ENCODE measurements around the gene DHX29.

DHX29 gene

DNA sequence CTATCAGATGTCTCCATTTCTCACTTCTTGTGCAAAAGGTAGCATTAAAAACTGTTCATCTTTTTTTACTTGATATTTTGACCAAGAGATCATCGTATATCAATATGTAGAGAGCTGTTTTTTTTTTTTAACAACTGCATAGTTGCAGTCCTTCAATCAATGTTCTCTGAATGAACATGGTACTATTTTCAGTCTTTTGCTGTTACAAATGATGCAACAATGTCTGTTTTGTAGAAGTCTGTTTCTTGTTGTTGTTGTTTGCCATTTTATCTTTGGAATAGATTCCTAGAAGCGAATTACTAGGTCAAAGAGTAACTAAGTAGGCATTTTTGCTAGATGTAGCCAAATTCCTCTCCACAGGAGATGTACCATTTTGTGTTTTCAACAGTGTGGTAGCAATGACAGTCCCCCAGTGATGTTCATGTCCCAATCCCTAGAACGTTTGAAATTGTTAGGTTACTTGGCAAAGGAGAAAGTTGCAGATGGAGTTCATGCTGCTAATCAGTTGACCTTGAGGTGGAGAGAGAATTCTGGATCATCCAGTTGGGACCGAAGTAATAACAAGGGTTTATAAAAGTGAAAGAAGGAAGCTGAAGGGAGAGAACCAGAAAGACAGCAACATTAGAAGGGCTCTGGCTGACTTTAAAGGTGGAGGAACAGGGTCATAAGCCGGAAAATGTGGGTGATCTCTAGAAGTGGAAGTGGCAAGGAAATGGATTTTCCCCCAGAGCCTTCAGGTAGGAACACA lies 6.5 kb upstream of the DHX29 start:
- no peak for DNase-seq (ENCODE audit: low read depth)

GRCh38 chr5:55308254-55308836 lies 851 bp upstream of the DHX29 start:
- no peak for DNase-seq (ENCODE audit: low read depth)

DNA sequence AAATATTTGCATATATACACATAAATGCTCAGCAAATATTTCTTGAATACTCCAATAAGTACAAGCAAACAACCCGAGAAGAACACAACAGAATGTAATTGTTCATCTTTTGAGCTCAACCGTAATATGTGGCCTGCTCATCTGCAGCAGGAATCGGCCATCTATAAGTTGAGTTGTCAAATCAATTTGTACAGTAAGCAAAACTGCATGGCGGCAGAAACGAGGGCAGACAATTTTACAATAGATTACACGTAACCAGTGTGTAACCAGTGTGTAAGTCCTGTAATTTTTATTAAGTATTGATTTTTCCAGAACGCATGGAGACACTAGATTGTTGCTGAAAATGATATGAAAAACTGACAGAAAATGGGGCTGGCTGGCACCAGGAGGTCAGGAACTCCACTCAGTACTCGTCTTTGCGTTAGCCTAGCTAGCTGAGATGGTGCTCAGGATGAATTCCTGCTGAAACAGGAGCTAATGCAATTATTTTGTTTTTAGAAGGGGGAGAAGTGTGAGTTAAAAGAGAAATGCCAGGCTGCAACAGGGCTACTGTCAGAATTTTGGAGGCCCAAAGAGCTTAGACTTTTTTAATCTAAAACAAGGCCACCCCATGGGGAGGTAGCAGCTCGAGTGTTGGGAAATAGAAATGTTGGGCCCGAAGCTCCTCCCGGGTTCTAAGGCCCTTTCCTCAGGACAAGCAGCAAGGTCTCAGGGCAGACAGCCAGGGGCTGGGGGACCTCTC lies 682 bp downstream of the DHX29 start:
- no peak for DNase-seq (ENCODE audit: low read depth)

DNA sequence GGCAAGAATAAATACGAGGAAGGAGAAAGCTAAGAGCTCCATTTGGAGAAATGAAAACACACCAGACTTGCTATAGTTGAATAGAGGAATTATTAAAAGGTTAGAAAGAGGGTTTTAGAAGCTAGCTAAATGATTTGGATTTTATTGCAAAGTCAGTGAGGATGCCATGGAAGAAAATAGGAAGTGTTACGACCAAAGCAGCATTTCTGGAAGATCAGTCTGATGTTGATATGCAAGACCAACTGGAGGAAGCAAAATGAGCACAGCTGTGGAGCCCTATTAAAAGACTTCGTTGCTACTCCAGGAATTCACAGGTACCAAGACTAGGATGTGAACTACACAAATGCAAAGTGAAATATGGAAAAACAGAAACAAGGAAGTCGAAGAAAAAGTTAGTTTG lies 2.1 kb downstream of the DHX29 start:
- DNase-seq (ENCODE audit: low read depth), result no peak

- DNase-seq (ENCODE audit: low read depth), result no peak
Observed at GRCh38 chr5:55304584-55304983, 2.9 kb downstream of the DHX29 start.

- DNase-seq (ENCODE audit: low read depth), result no peak
Observed at GRCh38 chr5:55303238-55303690, 4.2 kb downstream of the DHX29 start.

GRCh38 chr5:55300890-55301289 lies 6.6 kb downstream of the DHX29 start:
- no peak for DNase-seq (ENCODE audit: low read depth)

DNA sequence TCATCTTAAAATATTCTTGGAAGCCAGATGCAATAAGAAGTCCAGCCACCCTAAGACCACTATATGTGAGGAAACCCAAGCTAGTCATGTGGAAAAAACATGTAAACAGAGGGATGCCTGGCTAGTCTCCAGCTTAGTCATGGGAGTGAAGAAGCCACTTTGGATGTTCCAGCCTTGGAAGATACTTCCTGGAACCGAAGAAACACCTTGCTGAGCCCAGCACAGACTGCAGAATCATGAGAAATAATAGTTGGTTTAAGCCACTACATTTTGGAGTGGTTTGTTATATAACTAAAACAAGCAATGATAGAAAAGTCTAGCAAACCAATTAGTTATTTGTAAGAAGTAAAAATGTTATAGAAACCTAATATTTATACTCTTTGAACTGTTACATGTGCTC lies 12.6 kb downstream of the DHX29 start:
- no peak for DNase-seq (ENCODE audit: low read depth)

- no peak for DNase-seq (ENCODE audit: low read depth)
Observed at GRCh38 chr5:55290991-55291390, 16.5 kb downstream of the DHX29 start.

- no peak for DNase-seq (ENCODE audit: low read depth)
Observed at GRCh38 chr5:55289808-55290207, 17.7 kb downstream of the DHX29 start.

GRCh38 chr5:55286411-55286933 lies 21.0 kb downstream of the DHX29 start:
- DNase-seq (ENCODE audit: low read depth), result no peak

GRCh38 chr5:55278778-55279177 lies 28.7 kb downstream of the DHX29 start:
- no peak for DNase-seq (ENCODE audit: low read depth)

DNA sequence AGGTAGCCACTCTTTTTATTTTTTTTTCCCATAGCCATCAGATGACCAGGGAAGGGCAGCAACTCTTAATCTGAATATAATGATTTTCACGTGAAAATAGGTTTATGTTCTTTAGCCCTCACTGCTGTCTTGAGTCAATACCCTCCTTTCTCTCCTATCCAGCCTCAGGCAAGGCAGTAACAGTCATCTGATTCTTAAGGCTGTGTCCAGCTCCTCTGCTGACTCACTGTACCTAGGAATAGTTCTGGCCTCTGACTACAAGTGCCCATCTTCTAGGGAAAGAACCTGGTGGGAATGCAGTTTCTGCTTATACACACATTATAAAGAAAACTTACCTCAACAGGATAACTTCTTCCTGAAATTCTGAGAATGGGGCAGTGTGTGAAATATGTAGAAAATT lies 30.7 kb downstream of the DHX29 start:
- DNase-seq (ENCODE audit: low read depth), result no peak

- DNase-seq (ENCODE audit: low read depth), result no peak
Observed at GRCh38 chr5:55258339-55258738, 49.2 kb downstream of the DHX29 start.

DNA sequence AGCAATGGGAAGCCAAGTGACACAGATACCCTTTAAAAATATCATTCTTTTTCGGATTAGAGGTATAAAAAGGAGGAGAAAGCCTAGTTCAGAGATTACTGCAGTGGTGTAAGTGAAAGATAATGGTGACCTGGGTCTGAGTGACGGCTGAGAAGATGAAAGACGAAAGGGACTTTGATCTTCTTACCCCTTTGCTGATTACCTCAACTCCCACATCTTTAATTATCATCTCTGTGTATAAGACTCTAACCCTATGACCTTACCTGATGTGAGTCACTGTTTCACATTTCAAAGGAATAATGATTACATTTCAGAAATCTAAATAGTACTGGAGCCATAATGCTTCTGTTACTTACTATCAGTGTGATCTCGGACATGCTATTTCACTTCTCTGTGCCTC lies 52.7 kb downstream of the DHX29 start:
- DNase-seq (ENCODE audit: low read depth), result no peak

- no peak for DNase-seq (ENCODE audit: low read depth)
Observed at GRCh38 chr5:55250064-55250463, 57.4 kb downstream of the DHX29 start.

GRCh38 chr5:55241746-55242145 lies 65.7 kb downstream of the DHX29 start:
- no peak for DNase-seq (ENCODE audit: low read depth)

- no peak for DNase-seq (ENCODE audit: low read depth)
Observed at GRCh38 chr5:55236800-55237199, 70.7 kb downstream of the DHX29 start.

- DNase-seq (ENCODE audit: low read depth), result no peak
Observed at GRCh38 chr5:55234121-55234700, 73.3 kb downstream of the DHX29 start.

DNA sequence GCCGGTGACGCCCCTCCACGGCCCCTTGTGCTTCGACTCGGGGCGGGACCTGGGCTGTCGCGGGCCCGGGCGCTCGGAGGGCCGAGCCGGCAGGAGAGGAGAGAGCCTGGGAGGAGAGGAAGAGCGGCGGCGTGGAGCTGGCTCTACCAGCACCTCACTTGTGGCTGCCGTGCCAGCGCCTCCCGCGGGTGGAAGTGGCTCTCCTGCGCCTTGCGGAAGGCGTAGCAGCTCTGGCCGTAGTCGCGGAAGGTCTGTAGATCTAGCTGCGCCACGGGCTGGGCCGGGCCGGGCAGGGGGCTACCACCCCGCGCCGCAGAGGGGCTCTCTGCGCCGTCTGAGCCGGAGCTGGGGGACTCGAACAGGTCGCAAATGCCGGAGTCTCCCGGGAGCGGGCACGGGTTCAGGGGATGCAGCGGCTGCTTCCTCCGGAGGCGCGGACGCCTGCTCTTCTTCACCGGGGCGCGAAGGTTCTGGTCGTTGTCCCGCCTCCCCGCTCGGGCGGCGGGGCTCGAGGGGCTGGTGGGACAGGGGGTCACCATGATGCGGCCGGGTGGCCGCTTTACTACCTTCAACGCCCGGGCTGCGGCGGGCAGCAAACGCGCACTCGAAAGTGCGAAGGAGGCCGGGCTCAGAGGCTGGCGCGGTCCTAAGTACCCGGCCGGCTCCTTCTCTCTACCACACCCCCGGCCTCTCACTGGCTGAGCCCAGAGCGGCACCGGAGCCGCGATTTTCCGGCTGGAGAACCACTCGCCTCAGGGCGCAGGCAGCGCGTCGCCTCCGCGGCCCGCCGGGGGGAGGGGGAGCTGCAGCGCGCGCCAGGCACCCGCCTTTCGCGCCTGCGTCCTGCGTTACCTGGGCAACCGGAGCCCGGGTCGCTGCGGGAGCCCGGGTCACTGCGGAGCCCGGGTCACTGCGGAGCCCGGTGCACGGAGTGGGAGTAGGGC lies 74.2 kb downstream of the DHX29 start, which contains the start of gene CCNO:
CCNO (minus strand) TSS at position 624 of the 944 bp plus-strand sequence; CDS start at position 539, 85 bp downstream.
- DNase-seq (ENCODE audit: low read depth), result no peak

GRCh38 chr5:55232271-55232984 lies 75.1 kb downstream of the DHX29 start:
- no peak for DNase-seq (ENCODE audit: low read depth)

Measured in stimulated activated CD8-positive, alpha-beta memory T cell treated with anti-CD3 and anti-CD28 coated beads, Interleukin-12 subunit alpha, Interleukin-12 subunit beta, amount 100 ng/mL, for 4 hours (primary cell).